SH-SY5Y (cell line): ENCODE results near the gene GK.

ENCODE experiments used
- GATA2 ChIP-seq: IDR thresholded peaks from 2 replicates; pipeline ENCODE4 v1.6.1; 2011; ENCODE audit warnings: mild to moderate bottlenecking, low read depth, low read length
- GATA3 ChIP-seq: IDR thresholded peaks from 2 replicates; pipeline ENCODE4 v1.6.1; 2011; ENCODE audit warnings: low read depth, mild to moderate bottlenecking, low read length, moderate library complexity

GRCh38 chrX:30715976-30716375 is 62.8 kb downstream of the GK start:
- no peak for TF ChIP-seq GATA2
- no peak for TF ChIP-seq GATA3
